ENCODE measurements around the gene FANCC. TPM values are rescaled to one million over a fixed set of nuclear protein-coding genes. Genes with fewer than 3 reads are reported as not detected.

FANCC gene
- 10 to 100 TPM; 15.9 to 16.7 TPM for total RNA-seq

- intact Hi-C loops (cut with DNase I, micrococcal nuclease): loop anchor here (1.0 to 5.0 kb wide), 10 partner anchors 109 to 1865 kb away; partner anchors contain the start of genes AOPEP (in 1 of the 2), ERCC6L2 (in 1 of the 2), FAM120A (in 1 of the 2) and FAM120AOS (in 1 of the 2)
- peaks cover 15% of the 10 kb centered on the region for H3K4me1 Mint-ChIP-seq
- peak within 1 kb of the TSS; percentile 85 for H3K4me3 Mint-ChIP-seq
- H3K9me3 Mint-ChIP-seq (ENCODE audit: low read depth): no peaks in the 10 kb centered on the region
- CTCF ChIA-PET: no interaction called here
- POLR2A ChIA-PET: no interaction called here
- peak; percentile 84 for ATAC-seq
- peaks cover 7% of the 10 kb centered on the region for H3K27me3 Mint-ChIP-seq
- peak; percentile 90 for DNase-seq
- peaks cover 4% of the 10 kb centered on the region for H3K36me3 Mint-ChIP-seq (ENCODE audit: low read depth)
- peak within 1 kb of the TSS; percentile 95 for H3K27ac Mint-ChIP-seq
These were observed at the start of gene FANCC for GRCh38 chr9:95317119-95317892. TSS of gene FANCC (minus strand) at chr9:95317709. CDS start at chr9:95249291, 68,418 bp downstream.

GRCh38 chr9:95366731-95367325 lies 49.3 kb upstream of the FANCC start:
- Mint-ChIP-seq H3K9me3 (ENCODE audit: low read depth) (no peaks in the 10 kb centered on the region), H3K4me3 (no peak overlapping the region), H3K36me3 (ENCODE audit: low read depth) (no peaks in the 10 kb centered on the region), H3K4me1 (no peaks in the 10 kb centered on the region), H3K27ac (no peak overlapping the region), H3K27me3 (peaks cover 16% of the 10 kb centered on the region)
- no peak for DNase-seq
- no peak for ATAC-seq
- POLR2A ChIA-PET: interaction anchor here (0.6 kb wide), 1 partner anchor 905 kb away, joined by 4 read pairs; no protein-coding TSS in a partner anchor
- intact Hi-C loops (cut with DNase I, micrococcal nuclease): no loop called here
- CTCF ChIA-PET: no interaction called here

GRCh38 chr9:95365766-95366165 lies 48.3 kb upstream of the FANCC start:
- H3K27me3 Mint-ChIP-seq: peaks cover 15% of the 10 kb centered on the region
- no peaks in the 10 kb centered on the region for H3K36me3 Mint-ChIP-seq (ENCODE audit: low read depth)
- H3K4me3 Mint-ChIP-seq: no peak overlapping the region
- ChIA-PET CTCF (no interaction called here), POLR2A (no interaction called here)
- no peak overlapping the region for H3K27ac Mint-ChIP-seq
- ATAC-seq (no peak), DNase-seq (no peak)
- intact Hi-C loops (cut with DNase I, micrococcal nuclease): no loop called here
- H3K4me1 Mint-ChIP-seq: no peaks in the 10 kb centered on the region
- no peaks in the 10 kb centered on the region for H3K9me3 Mint-ChIP-seq (ENCODE audit: low read depth)

GRCh38 chr9:95363051-95363841 lies 45.7 kb upstream of the FANCC start:
- H3K4me3 Mint-ChIP-seq: no peak overlapping the region
- ATAC-seq (no peak), DNase-seq (no peak)
- peaks cover 9% of the 10 kb centered on the region for H3K27me3 Mint-ChIP-seq
- ChIA-PET CTCF (interaction anchor here (1.1 to 1.2 kb wide), 2 partner anchors 10 to 16 kb away, joined by 4 to 5 read pairs; no protein-coding TSS in a partner anchor), POLR2A (no interaction called here)
- no peaks in the 10 kb centered on the region for H3K4me1 Mint-ChIP-seq
- no peaks in the 10 kb centered on the region for H3K9me3 Mint-ChIP-seq (ENCODE audit: low read depth)
- intact Hi-C loops (cut with DNase I, micrococcal nuclease): no loop called here
- no peak overlapping the region for H3K27ac Mint-ChIP-seq
- no peaks in the 10 kb centered on the region for H3K36me3 Mint-ChIP-seq (ENCODE audit: low read depth)

GRCh38 chr9:95360866-95361265 lies 43.4 kb upstream of the FANCC start:
- H3K27ac Mint-ChIP-seq: no peak overlapping the region
- intact Hi-C loops (cut with DNase I, micrococcal nuclease): no loop called here

GRCh38 chr9:95357316-95357715 lies 39.8 kb upstream of the FANCC start:
- no peak for DNase-seq
- H3K27ac Mint-ChIP-seq: no peak overlapping the region
- H3K4me1 Mint-ChIP-seq: no peaks in the 10 kb centered on the region
- peaks cover 5% of the 10 kb centered on the region for H3K27me3 Mint-ChIP-seq
- H3K4me3 Mint-ChIP-seq: no peak overlapping the region
- POLR2A ChIA-PET: no interaction called here
- CTCF ChIA-PET: interaction anchor here (0.7 kb wide), 1 partner anchor 22 kb away, joined by 6 read pairs; no protein-coding TSS in a partner anchor
- H3K9me3 Mint-ChIP-seq (ENCODE audit: low read depth): no peaks in the 10 kb centered on the region
- intact Hi-C loops (cut with DNase I, micrococcal nuclease): no loop called here
- H3K36me3 Mint-ChIP-seq (ENCODE audit: low read depth): no peaks in the 10 kb centered on the region
- no peak for ATAC-seq

More at GRCh38 chr9:95360866-95361265, 43.4 kb upstream of the FANCC start:
- Mint-ChIP-seq H3K27me3 (peaks cover 8% of the 10 kb centered on the region), H3K4me1 (no peaks in the 10 kb centered on the region), H3K4me3 (no peak overlapping the region), H3K36me3 (ENCODE audit: low read depth) (no peaks in the 10 kb centered on the region), H3K9me3 (ENCODE audit: low read depth) (no peaks in the 10 kb centered on the region)
- DNase-seq (no peak), ATAC-seq (no peak)
- ChIA-PET CTCF (interaction anchor here (0.8 kb wide), 1 partner anchor 77 kb away, joined by 3 read pairs; no protein-coding TSS in a partner anchor), POLR2A (no interaction called here)

GRCh38 chr9:95355500-95355899 lies 38.0 kb upstream of the FANCC start:
- ChIA-PET CTCF (interaction anchor here (0.9 to 1.1 kb wide), 2 partner anchors 9 to 25 kb away, joined by 3 read pairs; no protein-coding TSS in a partner anchor), POLR2A (no interaction called here)
- H3K4me1 Mint-ChIP-seq: no peaks in the 10 kb centered on the region
- peaks cover 14% of the 10 kb centered on the region for H3K27me3 Mint-ChIP-seq
- no peaks in the 10 kb centered on the region for H3K9me3 Mint-ChIP-seq (ENCODE audit: low read depth)
- DNase-seq (no peak), ATAC-seq (no peak)
- H3K36me3 Mint-ChIP-seq (ENCODE audit: low read depth): no peaks in the 10 kb centered on the region
- intact Hi-C loops (cut with DNase I, micrococcal nuclease): no loop called here
- H3K4me3 Mint-ChIP-seq: no peak overlapping the region
- H3K27ac Mint-ChIP-seq: no peak overlapping the region

GRCh38 chr9:95351051-95351450 lies 33.5 kb upstream of the FANCC start:
- no peak for ATAC-seq
- peaks cover 36% of the 10 kb centered on the region for H3K27me3 Mint-ChIP-seq
- no peaks in the 10 kb centered on the region for H3K9me3 Mint-ChIP-seq (ENCODE audit: low read depth)
- intact Hi-C loops (cut with DNase I, micrococcal nuclease): no loop called here
- DNase-seq: no peak
- H3K4me1 Mint-ChIP-seq: peaks cover 6% of the 10 kb centered on the region
- H3K4me3 Mint-ChIP-seq: no peak overlapping the region
- no peak overlapping the region for H3K27ac Mint-ChIP-seq
- no peaks in the 10 kb centered on the region for H3K36me3 Mint-ChIP-seq (ENCODE audit: low read depth)
- ChIA-PET CTCF (no interaction called here), POLR2A (no interaction called here)

- H3K27ac Mint-ChIP-seq: no peak overlapping the region
- no peaks in the 10 kb centered on the region for H3K9me3 Mint-ChIP-seq (ENCODE audit: low read depth)
- ATAC-seq: no peak
- H3K4me1 Mint-ChIP-seq: peaks cover 6% of the 10 kb centered on the region
- CTCF ChIA-PET: no interaction called here
- H3K4me3 Mint-ChIP-seq: no peak overlapping the region
- no peak for DNase-seq
- intact Hi-C loops (cut with DNase I, micrococcal nuclease): no loop called here
- H3K27me3 Mint-ChIP-seq: peaks cover 34% of the 10 kb centered on the region
- no peaks in the 10 kb centered on the region for H3K36me3 Mint-ChIP-seq (ENCODE audit: low read depth)
- POLR2A ChIA-PET: no interaction called here
These were observed 32.8 kb upstream of the FANCC start for GRCh38 chr9:95350266-95350665.

GRCh38 chr9:95349091-95350038 lies 31.9 kb upstream of the FANCC start:
- Mint-ChIP-seq H3K9me3 (ENCODE audit: low read depth) (no peaks in the 10 kb centered on the region), H3K27ac (no peak overlapping the region), H3K4me1 (peaks cover 6% of the 10 kb centered on the region), H3K27me3 (peaks cover 34% of the 10 kb centered on the region), H3K4me3 (peak overlapping the region; percentile 52), H3K36me3 (ENCODE audit: low read depth) (no peaks in the 10 kb centered on the region)
- ChIA-PET CTCF (interaction anchor here (0.7 to 1.2 kb wide), 2 partner anchors 11 to 162 kb away, joined by 3 to 4 read pairs; no protein-coding TSS in a partner anchor), POLR2A (interaction anchor here (0.6 kb wide), 1 partner anchor 541 kb away, joined by 4 read pairs; no protein-coding TSS in a partner anchor)
- DNase-seq (peak; percentile 30), ATAC-seq (peak; percentile 47)
- intact Hi-C loops (cut with DNase I, micrococcal nuclease): no loop called here

Data from activated CD4-positive, alpha-beta T cell treated with anti-CD3 and anti-CD28 coated beads for 36 hours (primary cell).